Endothelial cell of umbilical vein (primary cell): ENCODE results near the gene RNF217. TPM values are rescaled to one million over a fixed set of nuclear protein-coding genes. Genes with fewer than 3 reads are reported as not detected.

Experiments
- BruUV-seq: library from RNA; stranded (reverse); fragments of 400-500 nt; replicated peaks from 2 replicates; lab custom pipeline; 2021; lab: Mats Ljungman, UMichigan
- CTCF ChIA-PET: fragments of 300-600, 350-600 bp; sonication (Branson Sonifier 250); formaldehyde crosslinking; loops from one replicate; lab custom pipeline; 2021; ENCODE audit warnings: antibody characterized with exemption, inconsistent platforms; lab: Charles Lee
- POLR2A ChIA-PET: fragments of 300-600, 350-600 bp; sonication (Branson Sonifier 250); formaldehyde crosslinking; loops from one replicate; lab custom pipeline; 2021; ENCODE audit warnings: antibody characterized with exemption, inconsistent platforms; lab: Charles Lee
- DNase-seq: peaks from one replicate; pipeline ENCODE4 v3.0.0-alpha.2; 2011; ENCODE audit warnings: low read depth, low spot score
- FAIRE-seq: peaks from 2 replicates; lab custom pipeline; 2011; peaks lifted over from hg19 to GRCh38; lab: Jason Lieb, UNC
- H2AFZ ChIP-seq: 2 replicates; pipeline ENCODE4 v1.6.0; 2012; ENCODE audit warnings: low read depth, low read length, control low read depth, inconsistent platforms
- H3K27ac ChIP-seq: 2 replicates; pipeline ENCODE4 v1.5.1; 2011; ENCODE audit warnings: low read depth, mild to moderate bottlenecking, control low read depth, low read length, moderate library complexity; ENCODE audit not compliant: insufficient read depth
- H3K27me3 ChIP-seq, 2 experiments: 2 replicates each; pipeline versions ENCODE4 v1.6.0 to v1.6.1; 2011; ENCODE audit warnings: low read length in 2 of 2, mixed read lengths in 1 of 2; ENCODE audit not compliant: control insufficient read depth in 2 of 2, insufficient read depth in 2 of 2
- H3K36me3 ChIP-seq, 2 experiments: 2 replicates in 1 of 2; 3 replicates in 1 of 2; pipeline ENCODE4 v1.5.1; 2011; ENCODE audit warnings: low read length in 2 of 2, mild to moderate bottlenecking in 1 of 2, moderate library complexity in 1 of 2; ENCODE audit not compliant: control insufficient read depth in 2 of 2, insufficient read depth in 2 of 2; ENCODE audit errors: extremely low read depth in 1 of 2
- H3K4me1 ChIP-seq: 3 replicates; pipeline ENCODE4 v1.5.1; 2011; ENCODE audit warnings: mild to moderate bottlenecking, low read length; ENCODE audit not compliant: control insufficient read depth, insufficient read depth; ENCODE audit errors: extremely low read depth
- H3K4me2 ChIP-seq: 2 replicates; pipeline ENCODE4 v1.6.1; 2011; ENCODE audit warnings: low read length, control low read depth, mixed read lengths; ENCODE audit not compliant: insufficient read depth
- H3K4me3 ChIP-seq, 3 experiments: fragments of 200-600 bp in 1 of 3; sonication (generic), shearing (Covaris generic) in 1 of 3; replicated peaks in 1 of 3; 2 replicates each; pipeline ENCODE4 v1.5.1; 2011 to 2016; ENCODE audit warnings: control low read depth in 3 of 3, low read length in 3 of 3, mild to moderate bottlenecking in 2 of 3, inconsistent platforms in 1 of 3, low read depth in 1 of 3, moderate library complexity in 1 of 3; ENCODE audit not compliant: insufficient read depth in 1 of 3
- H3K79me2 ChIP-seq: 2 replicates; pipeline ENCODE4 v1.6.0; 2012; ENCODE audit warnings: low read length, inconsistent platforms; ENCODE audit not compliant: control insufficient read depth, insufficient read depth
- H3K9ac ChIP-seq: replicated peaks from 2 replicates; pipeline ENCODE3; 2011; ENCODE audit warnings: low read length, control low read depth; ENCODE audit not compliant: insufficient read depth; ENCODE audit errors: extremely low read depth
- H3K9me1 ChIP-seq: replicated peaks from 3 replicates; pipeline ENCODE4 v1.6.0; 2011; ENCODE audit warnings: mild to moderate bottlenecking, low read length; ENCODE audit not compliant: control insufficient read depth, insufficient read depth; ENCODE audit errors: extremely low read depth
- H3K9me3 ChIP-seq: replicated peaks from 2 replicates; pipeline ENCODE4 v1.5.1; 2012; ENCODE audit warnings: low read length, inconsistent platforms; ENCODE audit not compliant: control insufficient read depth, insufficient read depth
- H4K20me1 ChIP-seq: replicated peaks from 2 replicates; pipeline ENCODE3; 2011; ENCODE audit warnings: mild to moderate bottlenecking, low read length; ENCODE audit not compliant: control insufficient read depth, insufficient read depth; ENCODE audit errors: extremely low read depth
- EZH2 ChIP-seq: IDR thresholded peaks from 2 replicates; pipeline ENCODE4 v1.6.1; 2012; ENCODE audit warnings: borderline replicate concordance, low read depth, mild to moderate bottlenecking, moderate library complexity, low read length, inconsistent platforms; ENCODE audit not compliant: severe bottlenecking
- FOS ChIP-seq: IDR thresholded peaks from 2 replicates; pipeline ENCODE4 v1.6.1; 2011; ENCODE audit warnings: mild to moderate bottlenecking, low read length, moderate library complexity, borderline replicate concordance; ENCODE audit not compliant: insufficient read depth
- GATA2 ChIP-seq: IDR thresholded peaks from 2 replicates; pipeline ENCODE4 v1.7.0; 2011; ENCODE audit warnings: low read depth, mild to moderate bottlenecking, moderate library complexity, mixed read lengths, low read length; ENCODE audit not compliant: insufficient read length, insufficient read depth
- JUN ChIP-seq: IDR thresholded peaks from 2 replicates; pipeline ENCODE4 v1.6.1; 2011; ENCODE audit warnings: borderline replicate concordance, low read depth; ENCODE audit not compliant: insufficient read length, insufficient read depth
- MYC ChIP-seq: IDR thresholded peaks from one replicate; pipeline ENCODE4 v1.6.1; 2011; ENCODE audit warnings: mild to moderate bottlenecking, low read depth, low read length
- POLR2A ChIP-seq: IDR thresholded peaks from 2 replicates; pipeline ENCODE4 v1.6.1; 2012; ENCODE audit warnings: low read depth, mild to moderate bottlenecking, control low read depth, low read length
- POLR2AphosphoS5 ChIP-seq: IDR thresholded peaks from 2 replicates; pipeline ENCODE4 v1.6.1; 2012; ENCODE audit warnings: low read depth, mild to moderate bottlenecking, control low read depth, low read length, moderate library complexity; ENCODE audit not compliant: insufficient read depth
- dilution Hi-C: fragments of 300-500 bp; cut with MboI; formaldehyde crosslinking; loops from one replicate; pipeline ENCODE4 v1.15.0; 2019; ENCODE audit warnings: low sequenced_read_pairs; ENCODE audit not compliant: extremely low pct_ligation_motif_present
- intact Hi-C: fragments of 100-400 bp; cut with micrococcal nuclease; formaldehyde crosslinking; loops from one replicate; pipeline ENCODE4 v1.10.0; 2022
- polyA plus RNA-seq, 4 experiments: library from polyadenylated mRNA; depleted of rRNA in 3 of 4; stranded (reverse) in 3 of 4; unstranded in 1 of 4; fragments of >200 nt; gene quantifications; 2 replicates each; pipeline versions ENCODE4 v1.2.1 to v1.2.3, GENCODE V29; 2011 to 2012; ENCODE audit warnings: missing spikeins in 1 of 4
- total RNA-seq: library from RNA; stranded (reverse); gene quantifications from 2 replicates; pipeline ENCODE4 v1.2.3, GENCODE V29; 2021
- TF ChIP-seq, protein P1 (sequence below), 2 donors: IDR thresholded peaks; 1 replicate in 1 of 2; 2 replicates in 1 of 2; pipeline ENCODE4 v1.5.1; 2011; ENCODE audit warnings: low read length in 2 of 2, mild to moderate bottlenecking in 2 of 2, moderate library complexity in 2 of 2, control low read depth in 1 of 2, inconsistent platforms in 1 of 2, low read depth in 1 of 2; ENCODE audit not compliant: insufficient read depth in 1 of 2; ENCODE audit errors: extremely low read depth in 1 of 2
- TF ChIP-seq, protein P2 (sequence below): IDR thresholded peaks from 2 replicates; pipeline ENCODE4 v1.6.1; 2011; ENCODE audit not compliant: insufficient read depth, insufficient read length

RNF217 gene
- total and polyA plus RNA-seq, 2 donors (not counting 3 experiments of a cell fraction or from before 2014, with no cell fraction given), result 8.8 to 32.5 TPM

DNA sequence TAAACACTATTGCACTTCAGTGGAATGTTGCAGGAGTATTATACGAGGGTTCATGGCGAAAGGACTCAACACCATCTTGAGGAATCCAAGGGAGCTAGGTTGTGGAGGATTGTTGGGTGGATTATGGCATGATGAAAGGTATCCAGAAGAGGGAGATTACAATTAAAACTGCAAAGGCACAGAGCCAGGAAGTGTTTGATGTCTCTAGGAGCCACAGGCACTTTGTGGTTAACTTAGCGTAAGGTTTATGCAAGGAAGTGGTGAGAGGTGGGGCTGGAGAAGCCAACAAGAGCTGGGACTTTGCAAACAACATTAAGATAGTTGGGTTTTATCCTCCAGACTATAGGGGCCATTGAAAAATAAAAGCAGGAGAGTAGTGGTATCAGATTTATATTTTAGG is 104.7 kb downstream of the RNF217 start:
- H3K9me3 ChIP-seq, result no peaks in the 10 kb centered on the region
- H3K36me3 ChIP-seq, result no peaks in the 10 kb centered on the region
- no peaks in the 10 kb centered on the region for H3K4me1 ChIP-seq
- FAIRE-seq (no peak), DNase-seq (no peak)
- TF ChIP-seq GATA2 (no peak), POLR2AphosphoS5 (no peak), JUN (no peak), FOS (no peak), MYC (no peak), EZH2 (no peak), POLR2A (no peak)
- TF ChIP-seq, protein P1, sequence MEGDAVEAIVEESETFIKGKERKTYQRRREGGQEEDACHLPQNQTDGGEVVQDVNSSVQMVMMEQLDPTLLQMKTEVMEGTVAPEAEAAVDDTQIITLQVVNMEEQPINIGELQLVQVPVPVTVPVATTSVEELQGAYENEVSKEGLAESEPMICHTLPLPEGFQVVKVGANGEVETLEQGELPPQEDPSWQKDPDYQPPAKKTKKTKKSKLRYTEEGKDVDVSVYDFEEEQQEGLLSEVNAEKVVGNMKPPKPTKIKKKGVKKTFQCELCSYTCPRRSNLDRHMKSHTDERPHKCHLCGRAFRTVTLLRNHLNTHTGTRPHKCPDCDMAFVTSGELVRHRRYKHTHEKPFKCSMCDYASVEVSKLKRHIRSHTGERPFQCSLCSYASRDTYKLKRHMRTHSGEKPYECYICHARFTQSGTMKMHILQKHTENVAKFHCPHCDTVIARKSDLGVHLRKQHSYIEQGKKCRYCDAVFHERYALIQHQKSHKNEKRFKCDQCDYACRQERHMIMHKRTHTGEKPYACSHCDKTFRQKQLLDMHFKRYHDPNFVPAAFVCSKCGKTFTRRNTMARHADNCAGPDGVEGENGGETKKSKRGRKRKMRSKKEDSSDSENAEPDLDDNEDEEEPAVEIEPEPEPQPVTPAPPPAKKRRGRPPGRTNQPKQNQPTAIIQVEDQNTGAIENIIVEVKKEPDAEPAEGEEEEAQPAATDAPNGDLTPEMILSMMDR (IDR thresholded peaks at IDR 0.05; ENCODE audit: extremely low read depth in 1 of 2, insufficient read depth in 1 of 2, low read depth in 1 of 2, low read length in 2 of 2), result no peak
- TF ChIP-seq, protein P2, sequence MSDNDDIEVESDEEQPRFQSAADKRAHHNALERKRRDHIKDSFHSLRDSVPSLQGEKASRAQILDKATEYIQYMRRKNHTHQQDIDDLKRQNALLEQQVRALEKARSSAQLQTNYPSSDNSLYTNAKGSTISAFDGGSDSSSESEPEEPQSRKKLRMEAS, result no peak
- no peak overlapping the region for H3K9ac ChIP-seq
- ChIA-PET CTCF (interaction anchor here (1.5 kb wide), 2 partner anchors 36 to 47 kb away, joined by 3 to 7 read pairs; no protein-coding TSS in a partner anchor), POLR2A (no interaction called here)
- H3K4me2 ChIP-seq, result no peak overlapping the region
- H3K27ac ChIP-seq, result no peak overlapping the region
- H3K4me3 ChIP-seq, result no peak overlapping the region
- no peaks in the 10 kb centered on the region for H3K79me2 ChIP-seq
- dilution Hi-C loops, result no loop called here
- BruUV-seq, result no TSS peak
- no peaks in the 10 kb centered on the region for H4K20me1 ChIP-seq
- H2AFZ ChIP-seq, result no peak overlapping the region
- H3K9me1 ChIP-seq, result no peaks in the 10 kb centered on the region
- no peaks in the 10 kb centered on the region for H3K27me3 ChIP-seq
- intact Hi-C loops, result no loop called here
